Pancreas (tissue), 10 donors: ENCODE results near the gene GJD2. TPM values are rescaled to one million over a fixed set of nuclear protein-coding genes. Genes with fewer than 3 reads are reported as not detected.

Source experiments
- ATAC-seq, 4 donors: fragments of 200-7000 bp; cut with Tn5 transposase; one replicate each; pipeline versions ENCODE4 v1.8.0 to v1.9.1; 2020; ENCODE audit warnings: mild to moderate bottlenecking in 4 of 4, moderate library complexity in 4 of 4
- DNase-seq, 6 donors: peaks; one replicate each; pipeline ENCODE4 v3.0.0-alpha.2; 2020
- FAIRE-seq: peaks from 2 replicates; lab custom pipeline; 2012; peaks lifted over from hg19 to GRCh38; lab: Jason Lieb, UNC
- H3K27ac ChIP-seq, 4 donors: fragments of 200-600 bp; sonication (generic); 1 replicate in 3 of 4; 2 replicates in 1 of 4; pipeline versions ENCODE4 v1.5.0 to v1.8.0; 2020
- H3K27me3 ChIP-seq, 4 donors: fragments of 200-600 bp; one replicate each; pipeline ENCODE4 v1.8.0; 2021
- H3K36me3 ChIP-seq, 3 donors: fragments of 200-600 bp; sonication (generic) in 1 of 3; one replicate each; pipeline versions ENCODE4 v1.5.0 to v1.8.0; 2020 to 2021
- H3K4me1 ChIP-seq, 3 donors: fragments of 200-600 bp; one replicate each; pipeline ENCODE4 v1.8.0; 2021
- H3K4me3 ChIP-seq, 4 donors: fragments of 200-600 bp; sonication (generic) in 2 of 4; one replicate each; pipeline versions ENCODE4 v1.5.0 to v1.8.0; 2020 to 2021
- H3K9me3 ChIP-seq, 4 donors: fragments of 200-600 bp; one replicate each; pipeline ENCODE4 v1.8.0; 2021
- WGBS, 2 donors: extraction: QIAGEN DNeasy Blood & Tissue Kit; methylation state at CpG; one replicate each; pipeline ENCODE4 v1.1.7; 2013; 5-methylcytosine and 5-hydroxymethylcytosine counted together
- intact Hi-C, 3 donors: fragments of 100-400 bp; cut with DNase I; formaldehyde crosslinking; loops; one replicate each; pipeline versions ENCODE4 v1.11.1 to v1.14.2; 2022
- polyA plus RNA-seq, 2 donors: library from polyadenylated mRNA; stranded (reverse); fragments of 200-250 nt; gene quantifications; one replicate each; pipeline ENCODE4 v1.2.3, GENCODE V29; 2013
- total RNA-seq, 6 donors: library from RNA; stranded (reverse); fragmentation: NEBNext Ultra II Directional in 4 of 6; extraction: Animal tissue kit (Norgen Biotek cat#: 25700) in 4 of 6; gene quantifications; one replicate each; pipeline versions ENCODE4 v1.2.1 to v1.2.4, GENCODE V29; 2021 to 2023
- TF ChIP-seq, protein P1 (sequence below), 4 donors: fragments of 200-600 bp; sonication (generic) in 3 of 4; IDR thresholded peaks; one replicate each; pipeline versions ENCODE4 v1.5.0 to v1.8.0; 2021; ENCODE audit warnings: antibody characterized with exemption in 4 of 4
- donor health status: healthy with polysubstance abuse.
- donor health status: DM: no; HTN: no; CAD: no; lungs with moderate emphysema.
- donor health status: DM: no; HTN: no; CAD: no.
- donor health status: control.
- donor health status: control.
- donor health status: Bipolar disorder and iron deficiency.
- donor health status: DM: yes; HTN: yes; CAD: no.
- donor health status: DM: no; HTN: no; CAD: no.
- donor health status: DM: no; HTN: no; CAD: no.
- donor health status: DM: yes; HTN: yes; CAD: no.

The GJD2 gene
- total and polyA plus RNA-seq, 8 donors, result 0.88 to 25.5 (median 3.0) TPM

DNA sequence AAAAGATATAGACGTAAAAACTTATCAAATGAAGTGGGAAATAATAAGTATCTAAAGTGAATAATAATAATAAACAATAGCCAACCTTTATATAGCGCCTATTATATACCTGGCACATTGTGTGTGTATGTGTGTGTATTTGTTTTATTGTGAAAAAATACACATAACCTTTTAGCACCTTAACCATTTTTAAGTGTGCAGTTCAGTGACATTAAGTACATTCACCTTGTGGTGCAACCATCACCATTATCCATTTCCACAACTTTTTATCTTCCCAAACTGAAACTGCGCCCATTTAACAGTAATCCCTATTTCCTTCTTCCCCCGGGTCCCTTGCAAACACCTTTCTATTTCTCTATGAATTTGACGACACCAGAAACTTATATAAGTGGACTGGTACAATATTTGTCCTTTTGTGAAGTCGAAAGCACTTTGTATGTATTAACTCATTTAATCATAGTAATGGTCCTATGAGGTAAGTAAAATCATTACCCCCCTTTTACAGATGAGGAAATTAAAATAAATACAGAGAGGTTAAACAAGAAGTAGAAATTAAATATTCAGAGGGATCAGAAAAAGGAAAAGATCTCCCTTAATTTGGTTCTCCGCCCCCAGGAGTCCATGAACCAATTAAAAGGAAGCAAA is 33.5 kb downstream of the GJD2 start:
- Histone ChIP-seq H3K27ac (no peak overlapping the region), H3K27me3 (peaks cover 0 to 19% (median 0%) of the 10 kb centered on the region in 4 donors), H3K36me3 (no peaks in the 10 kb centered on the region), H3K4me3 (no peak overlapping the region), H3K9me3 (no peaks in the 10 kb centered on the region), H3K4me1 (no peaks in the 10 kb centered on the region)
- no peak for ATAC-seq
- TF ChIP-seq, protein P1, sequence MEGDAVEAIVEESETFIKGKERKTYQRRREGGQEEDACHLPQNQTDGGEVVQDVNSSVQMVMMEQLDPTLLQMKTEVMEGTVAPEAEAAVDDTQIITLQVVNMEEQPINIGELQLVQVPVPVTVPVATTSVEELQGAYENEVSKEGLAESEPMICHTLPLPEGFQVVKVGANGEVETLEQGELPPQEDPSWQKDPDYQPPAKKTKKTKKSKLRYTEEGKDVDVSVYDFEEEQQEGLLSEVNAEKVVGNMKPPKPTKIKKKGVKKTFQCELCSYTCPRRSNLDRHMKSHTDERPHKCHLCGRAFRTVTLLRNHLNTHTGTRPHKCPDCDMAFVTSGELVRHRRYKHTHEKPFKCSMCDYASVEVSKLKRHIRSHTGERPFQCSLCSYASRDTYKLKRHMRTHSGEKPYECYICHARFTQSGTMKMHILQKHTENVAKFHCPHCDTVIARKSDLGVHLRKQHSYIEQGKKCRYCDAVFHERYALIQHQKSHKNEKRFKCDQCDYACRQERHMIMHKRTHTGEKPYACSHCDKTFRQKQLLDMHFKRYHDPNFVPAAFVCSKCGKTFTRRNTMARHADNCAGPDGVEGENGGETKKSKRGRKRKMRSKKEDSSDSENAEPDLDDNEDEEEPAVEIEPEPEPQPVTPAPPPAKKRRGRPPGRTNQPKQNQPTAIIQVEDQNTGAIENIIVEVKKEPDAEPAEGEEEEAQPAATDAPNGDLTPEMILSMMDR (IDR thresholded peaks at IDR 0.05), result no peak
- WGBS, 2 donors, result 70 to 76% methylated on average over 7 of the region's 7 CpGs
- no peak for DNase-seq
- intact Hi-C loops, result no loop called here
- no peak for FAIRE-seq

DNA sequence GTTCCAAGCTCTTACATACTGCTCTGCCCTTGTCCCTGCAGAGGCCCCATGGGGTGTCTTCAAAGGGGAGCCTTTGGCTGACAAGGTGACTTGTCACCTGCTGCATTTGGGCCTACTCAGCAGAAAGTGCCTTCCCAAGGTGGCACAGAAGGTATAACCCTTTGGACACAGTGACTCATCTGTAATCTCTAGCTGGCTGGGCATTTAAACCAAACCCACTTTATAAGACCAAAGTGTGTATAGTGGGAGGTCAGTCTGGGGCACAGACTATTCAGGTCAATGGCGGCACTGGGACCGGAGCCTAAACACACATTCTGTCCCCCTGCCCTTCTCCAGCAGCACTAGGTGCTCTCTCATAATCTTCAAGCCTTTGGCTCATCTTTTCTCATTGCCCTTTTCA is 35.1 kb downstream of the GJD2 start:
- no peaks in the 10 kb centered on the region for H3K36me3 ChIP-seq
- no peak overlapping the region for H3K27ac ChIP-seq
- intact Hi-C loops, result loop anchor here in 1 of 3 donors (10.0 kb wide), 1 partner anchor 195 kb away; no protein-coding TSS in a partner anchor
- ATAC-seq (no peak), DNase-seq (no peak), FAIRE-seq (no peak)
- WGBS, 2 donors, result 91 to 95% methylated on average over 2 of the region's 2 CpGs
- H3K4me1 ChIP-seq, result no peaks in the 10 kb centered on the region
- no peaks in the 10 kb centered on the region for H3K9me3 ChIP-seq
- H3K27me3 ChIP-seq, result peaks cover 0 to 10% (median 0%) of the 10 kb centered on the region in 4 donors
- TF ChIP-seq, protein P1 (IDR thresholded peaks at IDR 0.05), result no peak
- H3K4me3 ChIP-seq, result no peak overlapping the region

DNA sequence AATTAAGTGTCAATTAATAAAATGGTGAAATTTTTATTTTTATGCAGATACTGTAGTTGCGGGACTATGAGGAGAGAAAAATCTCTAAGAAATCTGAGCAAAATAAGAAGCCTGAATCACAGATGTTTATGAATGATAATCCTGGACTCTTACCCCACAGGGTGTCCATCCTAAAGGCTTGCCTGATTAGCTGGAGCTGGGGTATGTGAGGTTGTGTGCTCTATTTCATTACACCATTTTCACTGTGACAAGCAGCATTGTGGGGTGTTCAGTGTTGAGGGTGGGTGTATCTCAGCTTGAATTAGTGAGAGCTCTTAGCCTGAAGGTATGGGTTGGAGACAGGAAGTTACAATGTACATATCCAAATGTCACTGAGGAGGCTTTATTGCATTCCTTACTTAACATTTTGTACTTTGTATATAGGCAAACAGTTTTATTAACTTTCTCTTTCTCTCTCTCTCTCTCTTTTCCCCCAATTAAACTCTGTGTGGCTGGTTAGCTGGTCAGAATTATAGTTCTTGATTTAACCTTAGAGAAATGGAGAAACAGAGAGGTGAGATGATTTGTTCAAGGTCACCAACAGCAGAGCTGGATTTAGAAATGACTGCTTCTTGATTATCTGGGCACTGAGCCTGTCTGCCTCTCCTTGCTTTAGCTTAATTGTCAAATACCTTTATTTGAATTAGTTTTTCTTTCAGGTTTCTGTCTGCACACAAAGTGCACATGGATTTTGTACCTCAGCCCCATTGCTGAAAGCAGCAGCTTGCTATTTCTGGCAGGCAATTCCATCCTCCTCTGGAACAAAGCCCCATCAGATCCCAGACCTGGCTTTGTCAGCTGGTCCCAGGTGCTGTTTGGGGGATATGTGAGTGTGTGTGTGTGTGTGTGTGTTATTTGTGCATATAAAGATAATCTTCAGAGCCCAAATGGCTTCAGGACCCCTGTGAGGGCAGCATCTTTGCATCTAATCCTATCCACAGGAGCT is 35.8 kb downstream of the GJD2 start:
- Histone ChIP-seq H3K4me3 (no peak overlapping the region), H3K9me3 (no peaks in the 10 kb centered on the region), H3K27me3 (peaks cover 0 to 3% (median 0%) of the 10 kb centered on the region in 4 donors), H3K36me3 (no peaks in the 10 kb centered on the region), H3K27ac (no peak overlapping the region), H3K4me1 (no peaks in the 10 kb centered on the region)
- ATAC-seq (no peak), FAIRE-seq (no peak), DNase-seq (no peak)
- TF ChIP-seq, protein P1 (IDR thresholded peaks at IDR 0.05), result no peak
- intact Hi-C loops, result loop anchor here in 1 of 3 donors (10.0 kb wide), 1 partner anchor 196 kb away; no protein-coding TSS in a partner anchor
- WGBS, 2 donors, result 92 to 95% methylated on average over 1 of the region's 1 CpG

DNA sequence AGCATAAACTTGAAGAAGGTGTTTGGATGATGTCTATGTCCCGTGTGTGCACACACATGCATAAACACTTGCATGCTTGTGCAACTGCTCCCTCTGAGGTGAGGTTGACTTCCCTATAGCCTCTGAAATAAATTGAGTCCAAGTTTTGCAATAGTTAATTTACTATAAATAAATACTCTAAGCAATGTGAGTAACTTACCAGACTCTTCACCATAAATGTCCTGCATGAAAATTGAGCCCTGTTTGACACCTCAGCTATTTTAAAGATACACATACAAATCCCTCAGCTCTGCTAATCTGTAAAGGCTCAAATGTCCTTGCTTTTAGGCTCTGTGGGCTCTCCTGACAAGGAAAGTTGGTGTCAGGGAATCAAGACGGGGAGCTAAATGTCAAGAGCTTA is 37.1 kb downstream of the GJD2 start:
- Histone ChIP-seq H3K4me1 (no peaks in the 10 kb centered on the region), H3K27me3 (no peaks in the 10 kb centered on the region), H3K36me3 (no peaks in the 10 kb centered on the region), H3K4me3 (no peak overlapping the region), H3K27ac (no peak overlapping the region), H3K9me3 (no peaks in the 10 kb centered on the region)
- intact Hi-C loops, result loop anchor here in 1 of 3 donors (10.0 kb wide), 1 partner anchor 197 kb away; no protein-coding TSS in a partner anchor
- 59 to 70% methylated on average over 2 of the region's 2 CpGs for WGBS, 2 donors
- no peak for FAIRE-seq
- no peak for DNase-seq
- no peak for ATAC-seq
- TF ChIP-seq, protein P1 (IDR thresholded peaks at IDR 0.05), result no peak
